ENCODE results near the gene LRRC3. TPM values are rescaled to one million over a fixed set of nuclear protein-coding genes. Genes with fewer than 3 reads are reported as not detected.

Gene LRRC3
- total and polyA plus RNA-seq, 7 donors = 0.08 to 1.1 (median 0.22) TPM

DNA sequence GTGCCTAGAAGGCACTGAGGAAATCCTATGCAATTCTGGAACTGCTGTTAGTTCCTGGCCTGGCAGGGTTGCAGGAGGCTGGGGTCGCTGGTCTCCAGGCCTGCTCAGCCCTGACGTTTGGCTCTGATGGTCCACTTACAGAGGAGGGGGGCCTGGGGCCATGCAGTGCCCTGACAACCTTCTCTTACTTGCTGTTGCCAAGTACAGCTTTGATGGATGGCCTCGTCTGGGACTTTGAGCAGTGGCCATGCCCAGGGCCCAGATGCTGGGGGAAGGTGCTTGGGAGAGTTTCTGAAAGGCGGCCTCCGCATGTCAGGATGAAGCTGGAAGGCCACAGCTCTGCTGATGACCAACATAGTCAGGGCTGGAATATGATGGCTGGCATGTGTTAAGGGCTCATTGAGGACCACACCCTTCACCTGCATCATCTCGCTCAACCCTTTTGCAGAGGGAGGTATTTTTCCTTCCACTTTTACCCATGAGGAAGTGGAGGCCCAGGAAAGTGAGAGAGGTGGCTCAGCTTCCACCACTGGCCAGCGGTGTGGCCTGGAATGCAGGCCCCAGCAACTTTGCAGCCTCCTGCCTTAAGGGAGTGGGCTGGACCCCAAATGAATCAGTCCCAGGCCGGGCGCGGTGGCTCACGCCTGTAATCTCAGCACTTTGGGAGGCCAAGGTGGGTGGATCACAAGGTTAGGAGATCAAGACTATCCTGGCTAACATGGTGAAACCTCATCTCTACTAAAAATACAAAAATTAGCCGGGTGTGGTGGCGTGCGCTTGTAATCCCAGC lies 34.7 kb upstream of the LRRC3 start:
- TF ChIP-seq, protein P1, sequence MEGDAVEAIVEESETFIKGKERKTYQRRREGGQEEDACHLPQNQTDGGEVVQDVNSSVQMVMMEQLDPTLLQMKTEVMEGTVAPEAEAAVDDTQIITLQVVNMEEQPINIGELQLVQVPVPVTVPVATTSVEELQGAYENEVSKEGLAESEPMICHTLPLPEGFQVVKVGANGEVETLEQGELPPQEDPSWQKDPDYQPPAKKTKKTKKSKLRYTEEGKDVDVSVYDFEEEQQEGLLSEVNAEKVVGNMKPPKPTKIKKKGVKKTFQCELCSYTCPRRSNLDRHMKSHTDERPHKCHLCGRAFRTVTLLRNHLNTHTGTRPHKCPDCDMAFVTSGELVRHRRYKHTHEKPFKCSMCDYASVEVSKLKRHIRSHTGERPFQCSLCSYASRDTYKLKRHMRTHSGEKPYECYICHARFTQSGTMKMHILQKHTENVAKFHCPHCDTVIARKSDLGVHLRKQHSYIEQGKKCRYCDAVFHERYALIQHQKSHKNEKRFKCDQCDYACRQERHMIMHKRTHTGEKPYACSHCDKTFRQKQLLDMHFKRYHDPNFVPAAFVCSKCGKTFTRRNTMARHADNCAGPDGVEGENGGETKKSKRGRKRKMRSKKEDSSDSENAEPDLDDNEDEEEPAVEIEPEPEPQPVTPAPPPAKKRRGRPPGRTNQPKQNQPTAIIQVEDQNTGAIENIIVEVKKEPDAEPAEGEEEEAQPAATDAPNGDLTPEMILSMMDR (IDR thresholded peaks at IDR 0.05) = no peak
- Histone ChIP-seq H3K36me3 (ENCODE audit: insufficient read depth in 1 of 2, low read depth in 1 of 2) (no peaks in the 10 kb centered on the region), H3K4me3 (no peak overlapping the region), H3K9me3 (no peaks in the 10 kb centered on the region), H3K27ac (no peak overlapping the region), H3K27me3 (ENCODE audit: insufficient read depth in 3 of 3, low read length in 2 of 3) (peaks cover 0 to 11% (median 0%) of the 10 kb centered on the region in 3 donors), H3K4me1 (no peaks in the 10 kb centered on the region)
- ATAC-seq = no peak
- intact Hi-C loops (cut with DNase I) = no loop called here
- WGBS, 3 donors = 73 to 85% (median 81%) methylated on average over 12 to 14 of the region's 14 CpGs
- no peak for DNase-seq

DNA sequence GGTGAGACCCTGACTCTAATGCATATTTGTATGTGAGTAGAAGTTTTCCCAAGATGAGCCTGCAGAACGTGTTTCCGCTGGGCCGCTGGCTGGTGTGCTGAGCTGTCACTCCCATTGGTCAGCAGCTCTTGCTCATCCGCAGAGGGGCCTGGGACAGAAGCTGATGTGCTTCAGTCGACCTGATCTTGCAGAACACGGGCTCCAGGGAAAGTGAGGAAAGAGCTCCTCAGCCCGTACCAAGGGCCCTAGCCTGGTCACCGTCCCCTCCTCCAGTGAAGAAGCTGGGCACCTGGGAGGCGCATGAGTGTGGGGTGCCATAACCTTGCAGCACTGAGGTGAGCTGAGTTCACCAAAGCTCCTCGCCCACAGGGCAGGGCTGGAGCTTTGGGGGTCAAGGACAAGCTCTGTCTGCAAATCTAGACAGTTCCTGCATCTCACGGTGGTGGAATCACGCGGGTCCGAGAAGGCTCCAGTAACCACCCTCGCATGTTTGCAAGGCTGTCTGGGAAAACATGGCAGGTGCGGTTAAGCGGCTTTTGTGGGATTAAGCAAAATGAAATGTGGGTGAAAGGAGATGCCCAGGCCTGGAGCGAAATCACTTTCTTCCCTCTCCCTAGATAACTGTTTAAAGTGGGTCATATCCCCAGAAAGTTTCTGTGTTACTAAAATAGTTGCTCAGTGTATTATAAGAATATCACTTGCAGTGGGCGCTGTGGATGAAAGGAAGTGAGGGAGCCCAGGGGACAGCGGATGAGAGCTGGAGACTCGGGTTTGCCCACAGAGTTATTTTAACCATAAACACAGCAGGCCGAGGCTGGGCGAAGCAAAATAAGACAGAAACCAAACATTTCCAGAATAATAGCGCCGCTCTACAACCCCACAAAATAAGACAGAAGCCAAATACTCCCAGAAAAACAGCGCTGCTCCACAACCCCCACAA lies 33.1 kb upstream of the LRRC3 start:
- peak in 1 of 2 donors; percentile 19 for DNase-seq
- WGBS, 3 donors = 68 to 72% (median 68%) methylated on average over 25 of the region's 26 CpGs
- intact Hi-C loops (cut with DNase I) = no loop called here

DNA sequence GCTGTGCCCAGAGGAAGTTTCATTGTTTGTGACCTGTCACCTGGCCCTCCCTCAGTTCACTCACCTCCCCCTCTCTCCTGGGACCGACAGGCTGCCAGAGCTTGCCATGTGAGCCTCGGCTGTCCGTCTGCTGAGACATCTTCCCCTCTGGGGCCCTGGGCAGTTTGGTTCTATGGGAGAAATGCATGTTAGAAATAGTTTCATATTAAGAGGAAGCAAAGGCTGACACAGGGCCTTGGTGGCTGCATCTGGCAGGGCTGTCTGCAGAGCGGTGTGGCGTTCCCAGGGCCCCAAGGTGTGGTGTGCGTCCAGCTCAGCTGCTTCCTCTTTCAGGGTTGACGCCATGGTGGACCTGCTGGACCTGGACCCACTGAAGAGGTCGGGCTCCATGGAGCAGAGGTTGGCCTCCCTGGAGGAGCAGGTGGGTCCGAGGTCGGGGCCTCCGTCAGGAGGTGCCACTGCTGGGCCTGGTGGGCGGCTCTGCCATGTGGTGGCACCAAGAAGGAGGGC lies 31.9 kb upstream of the LRRC3 start:
- WGBS, 3 donors = 68 to 71% (median 69%) methylated on average over 10 to 12 of the region's 12 CpGs

More for the DNA sequence above, 33.1 kb upstream of the LRRC3 start:
- Histone ChIP-seq H3K9me3 (no peaks in the 10 kb centered on the region), H3K27me3 (ENCODE audit: insufficient read depth in 3 of 3, low read length in 2 of 3) (peaks cover 0 to 16% (median 0%) of the 10 kb centered on the region in 3 donors), H3K4me1 (no peaks in the 10 kb centered on the region), H3K36me3 (ENCODE audit: insufficient read depth in 1 of 2, low read depth in 1 of 2) (no peaks in the 10 kb centered on the region), H3K27ac (no peak overlapping the region), H3K4me3 (no peak overlapping the region)
- TF ChIP-seq, protein P1 (IDR thresholded peaks at IDR 0.05) = no peak
- no peak for ATAC-seq

GRCh38 chr21:44423941-44424607 lies 31.2 kb upstream of the LRRC3 start:
- DNase-seq (peak in 1 of 2 donors; percentile 27), ATAC-seq (no peak)
- 69 to 73% (median 72%) methylated on average over 12 to 17 of the region's 17 CpGs for WGBS, 3 donors
- intact Hi-C loops (cut with DNase I) = no loop called here
- peaks cover 0 to 24% (median 0%) of the 10 kb centered on the region in 3 donors for H3K27me3 ChIP-seq (ENCODE audit: insufficient read depth in 3 of 3, low read length in 2 of 3)
- no peaks in the 10 kb centered on the region for H3K36me3 ChIP-seq (ENCODE audit: insufficient read depth in 1 of 2, low read depth in 1 of 2)
- no peaks in the 10 kb centered on the region for H3K4me1 ChIP-seq
- no peak overlapping the region for H3K4me3 ChIP-seq
- H3K27ac ChIP-seq = no peak overlapping the region
- H3K9me3 ChIP-seq = no peaks in the 10 kb centered on the region
- TF ChIP-seq, protein P1 (IDR thresholded peaks at IDR 0.05) = no peak

More for the DNA sequence above, 31.9 kb upstream of the LRRC3 start:
- no peaks in the 10 kb centered on the region for H3K9me3 ChIP-seq
- TF ChIP-seq, protein P1 (IDR thresholded peaks at IDR 0.05) = no peak
- H3K4me1 ChIP-seq = no peaks in the 10 kb centered on the region
- ATAC-seq (no peak), DNase-seq (no peak)
- no peak overlapping the region for H3K4me3 ChIP-seq
- H3K27ac ChIP-seq = no peak overlapping the region
- H3K27me3 ChIP-seq (ENCODE audit: insufficient read depth in 3 of 3, low read length in 2 of 3) = peaks cover 0 to 24% (median 0%) of the 10 kb centered on the region in 3 donors
- intact Hi-C loops (cut with DNase I) = no loop called here
- no peaks in the 10 kb centered on the region for H3K36me3 ChIP-seq (ENCODE audit: insufficient read depth in 1 of 2, low read depth in 1 of 2)

Data from psoas muscle (tissue), 8 donors.